GM18873 (cell line): ENCODE measurements around the gene FGR.
"Not testable (repeated sequence)": the region's sequence is repeated elsewhere in the genome, so short reads cannot be mapped to it uniquely, and the experiment has no call there.

Experiments
- ATAC-seq: cut with Tn5 transposase; IDR thresholded peaks from one replicate; pipeline ENCODE4 v1.9.1; 2021; ENCODE audit warnings: mild to moderate bottlenecking, moderate library complexity, moderate number of reproducible peaks; ENCODE audit not compliant: unreplicated experiment, low FRiP score

The FGR gene

DNA sequence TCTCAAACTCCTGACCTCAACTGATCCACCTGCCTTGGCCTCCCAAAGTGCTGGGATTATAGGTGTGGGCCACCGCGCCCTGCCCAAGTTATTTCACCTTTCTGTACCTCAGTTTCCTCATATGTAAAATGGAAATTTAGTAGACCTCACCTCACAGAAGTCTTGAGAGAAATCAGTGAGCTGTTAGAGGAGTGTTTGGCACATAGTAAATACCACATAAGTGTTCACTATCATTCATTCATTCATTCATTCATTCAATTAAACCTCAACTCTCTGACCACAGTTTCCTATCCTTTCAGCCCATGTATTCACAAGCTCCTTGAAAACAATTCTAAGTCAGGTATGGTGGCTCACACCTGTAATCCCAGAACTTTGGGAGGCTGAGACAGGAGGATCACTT is 3.8 kb upstream of the FGR start:
- no peak for ATAC-seq

DNA sequence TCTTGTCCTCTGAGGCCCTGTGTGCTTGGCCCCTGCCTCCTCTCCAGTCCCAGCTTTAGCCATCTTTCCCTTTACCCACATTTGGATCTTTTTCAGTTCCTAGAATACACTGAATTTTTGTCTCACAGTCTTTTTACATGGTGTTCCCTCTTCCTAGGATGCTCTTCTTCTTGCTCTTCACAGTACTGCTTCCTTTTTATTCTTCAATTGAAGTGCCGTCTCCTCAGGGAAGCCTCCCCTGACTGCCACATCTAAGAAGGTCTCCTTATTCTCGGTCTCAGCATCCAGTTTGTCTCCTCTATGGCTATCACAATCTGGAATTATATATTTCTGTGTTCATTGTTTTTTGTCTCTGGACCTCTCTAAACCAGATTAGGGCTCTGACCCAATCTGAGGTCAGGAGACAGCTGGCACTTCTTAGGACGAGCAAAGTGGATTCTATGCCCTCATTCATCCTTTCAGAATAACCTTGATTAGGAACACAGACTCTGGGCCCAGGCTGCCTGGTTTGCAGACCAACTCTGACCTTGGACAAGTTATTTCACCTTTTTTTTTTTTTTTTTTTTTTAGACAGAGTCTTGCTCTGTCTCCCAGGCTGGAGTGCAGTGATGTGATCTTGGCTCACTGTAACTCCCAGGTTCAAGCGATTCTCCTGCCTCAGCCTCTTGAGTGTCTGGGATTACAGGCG is 3.2 kb upstream of the FGR start:
- no peak for ATAC-seq

DNA sequence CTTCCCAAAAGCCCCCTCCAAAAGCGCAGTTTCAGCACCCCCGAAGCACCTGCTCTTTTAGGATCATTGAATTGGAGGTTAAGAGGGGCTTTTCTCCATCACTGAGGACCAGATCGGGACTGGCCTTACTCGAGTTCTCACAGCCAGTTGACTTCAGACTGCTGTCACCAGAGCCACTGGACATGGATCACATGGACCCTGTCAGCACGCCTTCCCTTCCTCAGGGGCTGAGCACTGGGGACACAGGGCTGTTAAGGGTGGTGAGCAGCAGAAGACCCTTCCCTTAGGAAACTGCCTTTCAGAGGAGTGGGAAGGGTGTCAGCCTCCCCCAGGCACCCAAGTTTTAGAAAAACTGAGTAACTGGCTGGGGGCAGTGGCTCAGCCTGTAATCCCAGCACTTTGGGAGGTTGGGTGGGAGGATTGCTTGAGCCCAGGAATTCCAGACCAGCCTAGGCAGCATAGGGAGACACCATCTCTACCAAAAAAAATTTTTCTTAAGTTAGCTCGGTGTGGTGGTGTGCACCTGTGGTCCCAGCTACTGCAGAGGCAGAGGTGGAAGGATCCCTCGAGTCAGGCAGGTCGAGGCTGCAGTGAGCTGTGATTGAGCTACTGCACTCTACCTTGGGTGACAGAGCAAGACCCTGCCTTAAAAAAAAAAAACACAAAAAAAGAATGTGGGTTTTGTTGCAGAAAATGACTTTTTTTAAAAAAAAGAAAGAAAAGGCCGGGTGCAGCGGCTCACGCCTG is 584 bp upstream of the FGR start:
- no peak for ATAC-seq

DNA sequence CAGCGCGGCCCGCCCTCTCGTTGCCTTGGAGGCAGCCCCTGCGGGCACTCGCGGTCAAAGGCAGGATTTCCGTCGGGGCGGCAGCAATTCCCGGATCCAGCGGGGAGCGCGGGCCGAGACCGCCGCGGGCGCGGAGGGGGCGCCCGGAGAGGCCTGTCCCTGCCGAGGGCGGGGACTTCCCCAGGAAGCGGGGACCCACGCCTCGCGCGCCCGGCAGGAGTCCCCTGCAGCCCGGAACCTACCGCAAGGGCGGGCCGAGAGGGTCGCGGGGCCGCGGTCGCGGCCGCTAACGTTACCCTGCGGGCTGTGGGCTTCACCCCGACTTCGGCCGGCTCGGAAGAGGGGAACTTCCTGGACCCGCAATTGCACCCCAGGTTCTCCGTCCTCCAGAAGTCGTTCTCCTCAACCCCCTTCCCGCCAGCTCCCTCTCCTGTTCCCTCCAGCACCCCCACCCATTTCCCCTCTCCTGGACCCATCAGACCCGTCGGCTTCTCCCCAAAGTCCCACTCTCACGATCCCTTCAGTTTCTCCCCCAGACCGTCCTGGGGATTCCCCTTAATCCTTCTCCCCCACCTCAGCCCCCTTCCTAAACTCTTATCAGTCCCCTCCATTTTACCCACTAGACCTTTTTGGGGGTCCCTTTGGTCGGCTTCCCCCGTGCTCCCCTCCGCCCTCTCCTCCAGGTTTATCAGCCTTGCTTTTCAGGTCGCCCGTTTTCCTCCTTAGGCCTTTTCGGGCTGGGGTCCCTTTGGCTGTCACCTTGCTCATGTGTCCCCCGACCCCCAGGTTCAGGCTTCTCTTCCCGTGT is 604 bp downstream of the FGR start:
- no peak for ATAC-seq

DNA sequence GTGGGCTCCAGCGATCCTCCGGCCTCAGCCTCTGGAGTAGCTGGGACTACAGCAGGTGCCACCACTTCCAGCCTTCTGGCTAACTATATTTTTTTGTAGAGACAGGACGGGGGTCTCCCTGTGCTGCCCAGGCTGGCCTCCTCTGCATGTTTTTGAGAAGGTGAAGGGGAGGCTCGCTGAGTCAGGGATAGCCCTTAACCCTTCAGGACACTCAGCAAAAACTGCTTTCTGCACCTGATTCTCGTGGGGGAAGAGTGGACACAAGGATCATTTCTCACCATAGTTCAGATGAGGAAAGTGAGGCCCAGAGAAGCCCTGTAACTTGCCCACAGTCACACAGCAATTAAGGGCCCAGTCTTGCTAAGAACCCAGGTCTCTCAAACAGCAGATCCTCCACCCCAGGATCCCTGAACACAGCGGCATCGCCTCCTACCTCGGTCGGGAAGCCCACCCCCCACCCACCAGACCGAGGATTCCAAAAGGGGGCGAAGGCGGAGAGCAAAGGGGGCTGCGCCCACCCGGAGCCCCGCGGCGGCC is 1.3 kb downstream of the FGR start:
- no peak for ATAC-seq

DNA sequence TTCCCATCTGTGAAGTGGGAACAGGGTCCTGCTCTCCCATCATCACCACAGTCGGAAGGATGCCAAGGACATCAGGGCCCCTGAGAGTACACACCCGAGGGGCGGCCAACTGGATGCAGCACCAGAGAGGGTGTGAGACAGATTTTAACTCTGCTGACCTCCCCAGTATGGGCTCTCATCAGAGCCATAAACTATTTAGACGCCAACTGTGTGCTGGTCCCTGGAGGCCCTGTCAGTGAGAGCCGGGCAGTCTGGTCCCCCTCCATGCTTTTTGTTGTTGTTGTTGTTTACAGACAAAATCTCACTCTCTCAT is 1.7 kb downstream of the FGR start:
- ATAC-seq: no peak

DNA sequence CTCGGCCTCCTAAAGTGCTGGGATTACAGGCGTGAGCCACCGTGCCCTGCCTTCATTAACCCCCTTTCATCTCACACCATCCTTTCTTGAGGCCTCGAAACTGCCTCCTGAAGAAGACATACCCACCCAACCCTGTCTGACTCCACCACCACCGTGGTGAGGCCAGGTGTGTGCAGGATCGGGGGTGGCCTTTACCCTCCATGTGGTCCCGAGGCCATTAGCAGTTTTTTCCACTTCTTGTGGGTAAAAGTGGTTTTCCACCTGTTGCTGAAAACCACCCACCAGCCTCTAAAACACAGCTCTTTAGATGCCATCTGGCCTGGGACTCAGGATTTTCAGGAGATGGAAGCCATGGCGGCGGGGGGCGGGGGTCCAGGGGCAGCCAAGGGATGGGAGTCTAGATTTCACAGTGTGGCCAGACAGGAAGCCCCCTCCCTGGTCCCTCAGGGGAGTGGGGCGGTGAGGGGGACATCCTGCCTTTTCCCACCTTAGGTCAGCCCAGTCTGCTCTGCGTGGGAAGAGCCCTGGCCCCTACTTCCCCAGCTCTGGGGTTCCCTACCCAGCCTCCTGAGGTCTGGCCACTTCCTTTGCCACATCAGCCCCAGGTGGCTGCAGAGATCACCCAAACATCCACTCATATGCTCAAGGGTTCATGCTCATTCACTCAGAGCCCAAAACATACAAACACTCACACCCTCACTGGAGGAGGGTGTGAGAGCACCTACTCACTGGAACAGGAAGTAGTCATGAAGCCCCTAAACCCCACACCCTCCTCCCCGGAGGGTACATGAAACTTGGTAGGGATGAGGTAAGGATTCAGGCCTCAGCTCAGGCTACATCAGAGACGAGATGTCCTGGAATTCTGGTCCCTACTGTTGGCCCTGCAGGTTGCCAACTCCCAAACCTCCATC is 2.3 kb downstream of the FGR start:
- no peak for ATAC-seq

DNA sequence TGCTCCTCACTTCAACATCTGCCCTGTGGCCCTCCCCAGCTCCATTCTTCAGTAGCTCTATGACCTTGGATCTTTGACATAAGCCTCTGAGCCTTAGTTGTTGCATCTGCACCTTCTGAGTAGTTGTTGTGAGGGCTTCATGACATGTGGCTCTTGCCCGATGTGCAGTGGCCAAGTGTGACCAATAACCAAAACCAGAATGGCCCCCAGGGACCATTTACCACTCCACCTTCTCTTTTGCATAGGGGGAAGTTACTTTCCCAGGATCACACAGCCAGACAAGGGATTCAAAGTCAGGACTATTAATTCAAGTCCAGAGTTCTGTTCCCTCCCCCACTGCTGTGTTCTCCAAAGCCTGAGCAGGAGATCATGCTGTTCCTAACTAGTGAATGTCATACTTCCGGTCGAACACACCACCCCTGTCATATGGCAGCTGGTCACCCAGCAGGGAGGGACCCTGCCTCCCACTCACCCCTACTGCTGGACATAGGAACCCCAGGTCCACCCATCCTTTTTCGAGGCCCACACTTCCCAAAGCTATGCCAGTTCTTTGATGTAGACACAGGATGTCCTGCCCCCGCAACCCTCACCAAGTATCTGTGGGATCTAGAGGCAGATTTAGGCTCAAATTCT is 4.0 kb downstream of the FGR start:
- peak; percentile 30 for ATAC-seq

DNA sequence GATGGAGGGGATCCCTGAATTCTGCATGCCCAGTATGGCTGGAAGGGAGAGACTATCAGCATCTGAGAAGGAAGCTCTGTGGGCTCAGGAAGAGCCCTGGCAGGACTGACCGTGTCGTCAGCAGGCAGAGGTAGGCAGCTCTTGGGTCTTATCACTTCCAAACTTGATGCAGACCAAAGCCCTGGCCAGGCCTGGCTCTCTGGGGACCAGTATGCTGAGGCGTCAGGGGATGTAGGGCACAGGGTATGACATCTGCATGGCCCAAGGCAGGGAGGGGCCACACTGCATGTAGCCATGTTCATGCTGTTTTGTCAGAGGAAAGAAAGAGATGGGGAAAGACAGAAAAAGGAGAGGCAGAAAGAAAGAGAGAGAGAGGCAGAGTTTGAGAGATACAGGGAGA is 6.3 kb downstream of the FGR start:
- no peak for ATAC-seq

DNA sequence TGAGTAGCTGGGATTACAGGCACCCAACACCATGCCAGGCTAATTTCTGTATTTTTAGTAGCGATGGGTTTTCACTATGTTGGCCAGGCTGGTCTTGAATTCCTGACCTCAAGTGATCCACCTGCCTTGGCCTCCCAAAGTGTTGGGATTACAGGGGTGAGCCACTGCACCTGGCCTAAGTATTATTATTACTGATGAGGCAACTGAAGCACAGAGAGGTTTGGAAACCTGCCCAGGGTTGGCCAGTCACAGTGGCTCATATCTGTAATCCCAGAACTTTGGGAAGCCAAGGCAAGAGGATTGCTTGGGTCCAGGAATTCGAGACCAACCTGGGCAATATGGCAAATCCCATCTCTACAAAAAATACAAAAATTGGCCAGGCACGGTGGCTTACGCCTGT is 7.3 kb downstream of the FGR start:
- not testable (repeated sequence) for ATAC-seq

DNA sequence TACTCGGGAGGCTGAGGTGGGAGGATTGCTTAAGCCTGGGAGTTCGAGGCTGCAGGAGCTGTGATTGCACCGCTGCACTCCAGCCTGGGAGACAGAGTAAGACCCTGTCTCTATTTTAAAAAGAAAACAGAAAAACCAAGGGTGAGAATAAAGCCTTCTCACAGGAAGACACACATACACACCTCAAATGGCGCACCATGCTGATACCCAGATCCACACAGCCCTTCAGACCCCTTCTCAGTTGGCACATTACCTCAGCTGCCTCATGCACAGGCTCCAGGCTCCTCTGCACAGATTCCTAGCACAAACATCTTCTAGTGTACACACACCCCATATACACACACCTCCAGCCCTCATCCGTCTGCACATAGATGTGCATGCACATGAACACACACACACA is 7.9 kb downstream of the FGR start:
- ATAC-seq: no peak

DNA sequence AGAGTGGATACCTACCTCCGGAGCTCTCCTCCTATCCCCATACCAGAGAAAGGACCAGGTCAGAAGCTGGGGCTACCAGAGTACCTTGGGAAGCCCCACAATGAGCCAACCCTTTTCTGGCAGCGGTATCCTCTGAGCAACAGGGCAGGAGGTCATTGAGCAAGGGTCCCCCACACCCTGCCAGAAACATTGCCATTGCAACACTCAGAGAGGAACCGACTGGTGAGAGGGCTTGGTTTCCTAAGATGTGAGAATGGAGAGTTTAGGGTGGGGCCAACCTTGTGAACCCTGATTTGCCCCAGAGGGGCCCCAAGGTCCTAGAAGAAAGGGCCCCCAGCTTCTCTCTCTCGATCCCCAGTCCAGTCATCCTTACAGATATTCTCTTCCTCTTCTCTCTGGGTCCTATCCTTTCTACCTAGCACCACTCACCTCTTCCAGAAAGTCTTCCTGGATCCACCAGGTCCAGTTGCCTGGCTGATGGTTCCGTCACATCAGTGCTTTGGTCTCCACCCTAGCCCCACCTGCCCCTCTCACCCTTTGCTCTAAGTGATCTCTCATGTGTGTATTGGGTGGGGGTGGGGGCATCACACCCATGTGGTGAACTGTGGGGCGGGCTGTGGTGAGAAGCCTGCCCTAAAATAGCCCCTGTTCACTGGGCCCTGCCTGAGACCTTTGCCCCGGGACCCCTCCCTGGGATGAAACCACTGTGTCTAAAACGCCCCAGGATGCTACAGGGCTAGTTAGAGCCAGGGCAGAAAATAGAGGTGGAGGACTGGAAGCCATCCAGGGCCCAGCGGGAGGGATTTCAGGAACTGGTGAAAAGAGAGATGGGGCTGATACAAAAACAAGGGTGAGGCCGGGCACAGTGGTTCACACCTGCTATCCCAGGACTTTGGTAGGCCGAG is 8.7 kb downstream of the FGR start:
- no peak for ATAC-seq

DNA sequence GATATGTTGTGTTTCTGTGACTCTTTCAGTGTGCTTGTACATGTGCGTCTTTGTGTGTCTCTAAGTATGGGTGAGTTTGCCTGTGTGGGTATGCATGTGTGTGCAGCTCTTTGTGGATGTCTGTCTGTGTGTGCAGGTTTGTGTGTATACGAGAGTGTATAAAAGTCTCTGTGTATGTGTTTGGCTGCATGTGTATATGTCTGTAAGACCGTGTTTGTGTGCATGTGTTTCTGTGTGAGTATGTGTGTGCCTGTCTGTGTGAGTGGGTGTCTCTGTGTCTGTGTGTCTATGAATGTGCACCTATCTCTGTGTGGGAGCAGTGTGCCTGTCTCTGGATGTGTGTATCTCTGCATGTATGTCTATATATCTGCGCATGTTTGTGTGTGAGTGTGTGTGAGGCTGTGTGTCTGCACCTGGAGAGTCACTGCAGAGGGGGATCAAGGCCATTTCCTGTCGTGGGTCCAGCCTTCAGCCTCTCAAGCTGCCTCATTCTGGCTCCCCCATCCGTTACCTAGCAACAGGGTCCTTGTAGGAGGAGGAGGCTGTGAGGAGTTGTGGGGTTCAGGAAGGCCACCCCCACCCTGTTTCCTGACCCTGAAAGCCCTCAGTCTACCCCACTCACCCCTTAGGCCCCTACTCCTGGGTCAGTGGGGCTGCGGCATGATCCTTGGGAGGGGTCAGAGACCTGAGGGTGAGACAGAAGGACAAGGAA is 10.4 kb downstream of the FGR start:
- ATAC-seq: no peak

DNA sequence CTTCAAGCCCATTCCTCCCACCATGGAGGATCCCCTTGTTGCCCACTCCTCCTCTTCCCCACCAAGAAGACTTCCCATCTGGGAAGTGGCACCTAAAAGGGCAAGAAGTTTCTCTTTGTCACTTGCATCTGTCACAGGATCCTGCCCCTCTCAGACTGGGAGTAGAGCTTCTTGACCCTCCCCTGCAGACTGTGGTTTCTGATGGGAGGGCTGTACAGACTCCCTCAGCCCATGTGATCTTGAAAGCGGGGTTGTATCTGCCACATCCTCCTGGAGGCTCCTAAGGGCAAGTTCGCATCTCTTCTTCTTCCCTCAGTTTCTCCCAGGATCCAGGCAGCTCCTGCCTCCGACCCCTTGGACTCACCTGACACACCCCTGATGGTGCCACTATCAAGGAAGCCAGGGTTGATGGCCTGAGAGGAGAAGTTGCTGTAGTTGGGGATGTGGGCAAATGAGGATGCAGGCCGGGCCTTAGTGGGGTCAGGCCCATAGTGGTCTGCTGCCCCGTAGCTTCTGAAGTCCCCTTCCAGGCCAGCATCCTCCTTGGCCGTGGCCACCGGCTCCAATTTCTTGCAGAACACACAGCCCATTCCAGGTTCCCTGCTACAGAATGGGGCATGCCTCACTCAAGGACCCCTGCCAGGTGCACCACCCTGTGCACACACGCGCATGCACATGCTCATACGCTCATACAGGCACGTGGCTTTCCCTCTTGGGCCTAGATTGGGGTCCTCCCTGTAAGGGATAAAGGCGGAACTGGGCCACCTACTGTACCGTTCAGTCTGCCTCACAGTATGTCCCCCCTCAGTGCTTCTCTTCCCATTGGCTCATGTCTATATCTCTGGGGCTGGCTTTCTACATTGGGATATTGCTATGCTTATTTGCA is 11.4 kb downstream of the FGR start:
- no peak for ATAC-seq

DNA sequence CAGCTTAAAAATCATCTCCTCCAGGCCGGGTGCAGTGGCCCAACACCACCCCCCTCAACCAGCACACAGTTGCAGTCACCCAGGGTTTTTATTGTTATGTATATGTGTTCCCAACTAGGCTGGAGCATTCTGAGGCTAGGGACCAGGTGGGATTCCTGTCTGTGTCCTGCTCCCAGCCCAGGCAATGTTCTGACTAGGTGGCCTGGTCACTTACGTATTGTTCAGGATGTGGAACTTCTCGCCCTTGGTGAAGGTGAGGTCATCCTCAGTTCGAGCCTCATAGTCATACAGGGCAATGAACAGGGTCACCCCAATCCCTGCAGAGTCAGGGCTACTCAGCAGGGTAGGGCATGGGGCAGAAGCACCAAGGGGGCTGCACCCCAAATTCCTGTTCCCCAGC is 12.2 kb downstream of the FGR start:
- ATAC-seq: no peak

DNA sequence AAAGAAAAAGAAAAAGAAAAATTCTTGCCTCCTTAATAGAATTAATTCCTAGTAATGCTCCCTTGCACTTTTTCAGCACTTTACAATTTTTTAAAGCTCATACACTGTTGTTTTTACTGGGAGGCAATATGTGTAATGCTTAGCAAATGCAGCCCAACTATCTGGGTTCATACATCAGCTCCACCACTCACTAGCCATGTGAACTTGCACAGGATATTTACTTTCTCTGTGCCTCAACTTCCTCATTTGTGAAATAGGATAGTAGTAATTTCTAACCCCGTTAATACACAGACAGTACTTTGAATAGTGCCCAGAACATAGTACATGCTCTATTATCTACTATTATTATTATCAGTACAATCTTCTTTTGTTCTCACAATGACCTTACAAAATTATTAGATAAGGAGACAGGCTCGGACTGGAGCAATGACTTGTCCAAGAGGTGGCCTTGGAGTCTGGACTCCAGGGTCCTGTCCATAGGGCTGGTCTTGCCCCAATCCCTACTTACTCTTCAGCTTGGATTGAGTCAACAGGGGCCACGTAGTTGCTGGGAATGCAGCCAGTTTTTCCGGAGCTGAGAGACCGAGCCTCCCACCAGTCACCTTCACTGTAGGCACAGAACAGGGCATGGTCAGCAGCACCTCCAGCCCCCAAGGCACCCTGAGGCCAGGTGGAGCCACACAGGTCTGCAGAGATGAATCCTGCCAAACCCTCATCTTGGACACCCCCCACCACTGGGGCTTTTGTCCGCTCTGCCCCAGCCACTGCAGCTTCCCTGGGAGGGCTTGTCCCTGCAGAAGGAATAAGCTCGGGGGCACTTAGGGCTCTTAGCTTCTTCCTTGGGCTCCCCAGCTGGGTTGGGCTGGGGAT is 13.7 kb downstream of the FGR start:
- no peak for ATAC-seq
